Motor neuron (in vitro differentiated cells): ENCODE results near the gene ALOX15. TPM values are rescaled to one million over a fixed set of nuclear protein-coding genes. Genes with fewer than 3 reads are reported as not detected.
"Not testable (repeated sequence)": the region's sequence is repeated elsewhere in the genome, so short reads cannot be mapped to it uniquely, and the experiment has no call there.

Experiments
- ATAC-seq, 8 experiments: fragments of 200-7000 bp; cut with Tn5 transposase; replicated peaks in 6 of 8; 2 replicates each; pipeline ENCODE4 v1.8.0; 2021; ENCODE audit warnings: mild to moderate bottlenecking in 8 of 8, moderate library complexity in 8 of 8
- H3K27ac ChIP-seq, 2 donors: fragments of 250-450 bp; sonication (Bioruptor Pico); 2 replicates each; pipeline ENCODE4 v1.9.0; 2021; ENCODE audit warnings: antibody characterized with exemption in 2 of 2, mild to moderate bottlenecking in 2 of 2, moderate library complexity in 1 of 2
- H3K4me1 ChIP-seq, 2 donors: fragments of 250-450 bp; sonication (Bioruptor Pico); replicated peaks in 1 of 2; 2 replicates each; pipeline ENCODE4 v1.6.1; 2021; ENCODE audit warnings: antibody characterized with exemption in 2 of 2, mild to moderate bottlenecking in 2 of 2, moderate library complexity in 1 of 2
- H3K4me3 ChIP-seq, 5 donors: fragments of 250-450 bp; sonication (Bioruptor Pico); 2 replicates each; pipeline ENCODE4 v1.9.0; 2021; ENCODE audit warnings: antibody characterized with exemption in 5 of 5, mild to moderate bottlenecking in 5 of 5, moderate library complexity in 4 of 5
- WGBS, 10 experiments: fragments of 450-650 bp; shearing (Covaris generic); methylation state at CpG; one replicate each; pipeline ENCODE4 v1.0.0; 2022; 5-methylcytosine and 5-hydroxymethylcytosine counted together
- in situ Hi-C, 9 experiments: fragments of 400-800 bp; cut with MboI; loops; one replicate each; pipeline ENCODE4 v1.15.0; 2021; ENCODE audit warnings: low sequenced_read_pairs in 9 of 9, low pct_unique_long_range_greater_than_20kb in 2 of 9; ENCODE audit not compliant: unreplicated experiment in 9 of 9
- total RNA-seq, 8 experiments: library from RNA; unstranded; fragments of 300-600 nt; gene quantifications; 2 replicates each; pipeline versions ENCODE4 v1.2.3 to v1.2.4, GENCODE V29; 2022

Gene ALOX15
- total RNA-seq, 8 experiments from 2014 or later: 0.07 to 3,411 (median 2.2) TPM; not detected in 1

DNA sequence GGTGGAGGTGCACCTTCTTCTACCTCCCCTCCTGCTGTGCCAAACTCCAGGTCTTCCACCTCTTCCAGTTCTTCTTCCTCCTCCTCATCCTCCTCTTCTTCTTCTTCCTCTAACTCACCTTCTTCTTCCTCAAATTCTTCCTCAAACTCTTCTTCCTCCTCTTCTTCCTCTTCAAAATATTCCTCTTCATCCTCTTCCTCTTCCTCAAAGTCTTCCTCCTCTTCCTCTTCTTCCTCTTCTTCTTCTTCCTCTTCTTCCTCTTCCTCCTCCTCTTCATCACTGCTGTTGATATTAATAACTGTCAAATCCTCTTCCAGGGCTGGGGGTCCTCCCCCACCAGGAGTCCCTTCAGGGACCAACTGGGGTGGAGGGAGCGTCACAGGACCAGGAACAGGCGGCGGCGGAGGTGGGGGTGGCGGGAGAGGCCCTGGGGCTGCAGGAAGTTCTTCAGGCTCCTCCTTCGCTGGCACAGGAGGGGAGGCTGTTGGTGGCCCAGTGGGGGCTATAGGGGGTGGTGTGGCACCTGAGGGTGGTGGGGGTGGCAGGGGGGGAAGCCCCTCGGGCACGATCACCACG is 30.7 kb upstream of the ALOX15 start:
- peak in 4 of 8 experiments; percentile 13 to 35 (median 24) for ATAC-seq
- no peak overlapping the region for H3K27ac ChIP-seq
- 90 to 100% (median 100%) methylated on average over 1 to 6 of the region's 9 CpGs; no CpG with 5 or more reads in 4 of the 10 experiments for WGBS, 10 experiments
- in situ Hi-C loops: no loop called here
- no peaks in the 10 kb centered on the region for H3K4me1 ChIP-seq
- H3K4me3 ChIP-seq: no peak overlapping the region

DNA sequence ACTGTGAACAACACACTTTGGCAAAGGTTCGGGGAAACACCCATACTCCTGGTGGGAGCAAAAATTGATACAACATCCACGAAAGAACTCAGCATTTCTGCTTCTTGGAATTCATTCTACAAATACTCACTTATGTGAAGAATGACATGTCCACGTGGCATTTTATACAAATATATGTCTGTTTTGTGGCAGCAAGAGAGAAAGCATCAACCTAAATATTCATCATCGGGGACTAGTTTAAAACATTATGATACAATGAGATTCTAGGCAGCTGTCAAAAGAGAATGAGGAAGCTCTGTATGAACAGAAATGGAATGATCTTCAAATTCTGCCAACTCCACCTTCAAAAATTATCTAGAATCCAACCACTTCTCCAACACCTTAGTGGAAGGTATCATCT is 25.7 kb upstream of the ALOX15 start:
- WGBS, 10 experiments: 0 to 100% (median 75%) methylated on average over 1 to 4 of the region's 4 CpGs
- ATAC-seq: peak in 2 of 8 experiments; percentile 45 to 49
- H3K4me1 ChIP-seq: no peaks in the 10 kb centered on the region
- H3K27ac ChIP-seq: no peak overlapping the region
- H3K4me3 ChIP-seq: no peak overlapping the region
- in situ Hi-C loops: no loop called here

DNA sequence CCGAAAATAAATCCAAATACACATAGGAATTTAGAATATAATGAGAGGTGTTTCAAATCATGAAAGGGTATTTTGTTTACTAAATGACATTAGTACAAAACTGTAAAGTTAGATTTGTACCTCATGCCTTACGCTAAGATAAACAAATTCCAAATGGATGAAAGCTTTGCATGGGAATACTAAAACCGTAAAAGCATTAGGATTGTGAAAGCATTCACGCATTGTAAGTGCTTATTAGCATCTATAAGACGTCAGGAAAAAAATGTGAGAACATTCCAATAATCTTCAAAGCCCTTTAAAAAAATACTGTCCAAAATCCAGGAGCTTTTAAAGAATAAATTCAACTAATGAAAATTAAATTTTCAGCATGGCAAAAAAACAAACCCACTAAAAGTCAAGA is 24.8 kb upstream of the ALOX15 start:
- Histone ChIP-seq H3K4me1 (no peaks in the 10 kb centered on the region), H3K27ac (no peak overlapping the region), H3K4me3 (no peak overlapping the region)
- in situ Hi-C loops: no loop called here
- ATAC-seq: peak in 2 of 8 experiments; percentile 17 to 35
- 17 to 85% (median 58%) methylated on average over 1 to 5 of the region's 5 CpGs for WGBS, 10 experiments

DNA sequence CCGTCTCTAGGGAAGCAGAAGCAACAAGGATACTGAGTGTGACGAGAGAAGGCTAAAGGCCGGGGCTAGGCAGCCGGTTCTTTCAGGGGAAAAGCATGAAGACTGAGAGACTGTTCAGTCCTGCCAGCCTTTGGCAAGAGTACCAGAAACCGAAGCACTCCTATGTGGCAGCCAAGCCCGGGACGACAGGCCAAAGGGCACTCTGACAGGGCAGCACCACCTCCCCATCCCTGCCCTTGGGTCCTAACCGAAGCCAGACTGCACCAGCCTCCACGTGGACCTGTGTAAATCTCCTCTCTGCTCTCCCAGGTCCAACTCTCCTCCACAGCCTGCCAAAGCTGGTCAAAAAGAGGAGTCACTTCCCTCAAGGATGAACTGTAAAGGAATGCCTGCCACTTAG is 23.5 kb upstream of the ALOX15 start:
- in situ Hi-C loops: no loop called here

DNA sequence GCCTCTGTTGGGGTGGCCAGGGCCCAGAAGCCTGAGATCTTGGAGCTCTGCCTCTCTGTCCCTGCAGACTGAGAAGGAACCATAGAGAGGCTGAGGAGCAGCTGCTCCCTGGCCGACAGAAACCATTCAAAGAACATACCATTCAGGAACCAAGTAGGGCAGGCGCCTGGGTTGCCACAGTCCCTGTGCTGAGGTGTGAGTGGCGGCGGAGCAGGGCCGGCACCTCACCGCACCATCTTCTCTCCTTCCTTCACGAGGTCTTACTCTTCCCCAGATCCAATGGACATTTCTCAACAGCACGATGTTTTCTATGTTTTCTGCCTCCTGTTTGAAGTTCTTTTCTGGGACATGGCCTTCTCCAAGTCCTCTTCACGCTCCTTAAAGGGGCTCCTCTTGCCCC is 22.8 kb upstream of the ALOX15 start:
- in situ Hi-C loops: no loop called here
- no peak for ATAC-seq
- H3K4me1 ChIP-seq: no peaks in the 10 kb centered on the region
- no peak overlapping the region for H3K27ac ChIP-seq
- WGBS, 10 experiments: 0 to 100% (median 75%) methylated on average over 1 to 4 of the region's 9 CpGs; no CpG with 5 or more reads in 5 of the 10 experiments
- no peak overlapping the region for H3K4me3 ChIP-seq

More for the DNA sequence above, 23.5 kb upstream of the ALOX15 start:
- WGBS, 10 experiments: 4 to 87% (median 65%) methylated on average over 3 to 6 of the region's 9 CpGs; no CpG with 5 or more reads in 6 of the 10 experiments
- Histone ChIP-seq H3K27ac (no peak overlapping the region), H3K4me1 (no peaks in the 10 kb centered on the region), H3K4me3 (no peak overlapping the region)
- ATAC-seq: no peak

DNA sequence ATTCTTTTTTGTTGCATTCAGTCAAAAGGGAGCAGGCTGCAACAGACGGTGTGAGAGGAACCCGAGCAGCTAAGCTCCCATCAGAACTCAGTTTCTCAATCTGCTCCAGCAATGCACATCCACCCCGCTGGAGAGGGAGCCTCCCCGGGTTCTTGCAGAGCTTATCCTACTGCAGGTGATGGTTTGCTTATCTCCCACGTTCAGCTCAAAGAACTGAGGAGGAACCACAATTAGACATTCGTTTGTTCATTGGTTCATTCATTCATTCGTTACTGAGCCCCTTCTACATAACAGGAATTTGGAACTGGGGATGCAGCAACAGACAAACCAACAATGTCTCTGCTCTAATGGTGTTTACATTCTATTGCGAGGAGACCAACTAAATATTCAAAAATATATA is 22.2 kb upstream of the ALOX15 start:
- no peak overlapping the region for H3K4me3 ChIP-seq
- WGBS, 10 experiments: 0 to 100% (median 79%) methylated on average over 1 to 6 of the region's 8 CpGs; no CpG with 5 or more reads in 3 of the 10 experiments
- H3K4me1 ChIP-seq: no peaks in the 10 kb centered on the region
- in situ Hi-C loops: no loop called here
- no peak for ATAC-seq
- H3K27ac ChIP-seq: no peak overlapping the region

DNA sequence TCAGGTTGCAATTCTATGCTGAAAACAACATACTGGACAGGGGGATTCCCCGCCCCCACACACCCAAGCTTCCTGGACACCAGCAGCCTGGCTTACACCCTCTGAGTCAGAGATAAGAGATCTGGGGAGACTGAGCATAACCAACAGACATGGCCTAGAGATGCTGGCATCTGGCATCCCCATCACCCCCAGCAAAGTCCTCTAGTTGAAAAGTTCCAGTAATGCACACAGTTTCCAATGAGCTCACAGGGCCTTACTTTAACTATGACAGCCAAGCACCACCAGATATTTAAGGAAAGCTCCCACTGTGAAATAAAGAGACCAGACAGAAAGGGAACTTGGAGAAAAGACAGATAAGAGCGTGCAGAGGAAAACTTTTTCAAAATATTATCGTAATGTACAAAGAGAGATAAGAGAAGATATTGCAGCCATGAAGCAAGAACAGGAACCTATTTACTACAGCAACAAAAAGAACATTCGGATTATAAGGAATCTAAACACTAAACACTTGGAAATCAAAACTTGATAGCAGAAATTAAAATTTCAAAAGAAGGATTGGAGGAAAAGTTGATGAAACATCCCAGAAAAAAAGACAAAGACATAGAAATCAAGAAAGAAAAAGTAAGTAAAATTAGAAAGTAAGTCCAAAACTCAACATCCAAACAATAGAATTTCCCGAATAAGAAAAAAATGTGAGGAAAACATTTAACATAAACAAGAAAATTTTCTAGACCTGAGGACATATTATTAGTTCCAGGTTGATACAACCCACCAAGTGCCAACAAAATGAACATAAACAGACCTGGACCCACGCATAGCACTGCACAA is 17.2 kb upstream of the ALOX15 start:
- in situ Hi-C loops: no loop called here
- Histone ChIP-seq H3K4me1 (no peaks in the 10 kb centered on the region), H3K27ac (no peak overlapping the region), H3K4me3 (no peak overlapping the region)
- ATAC-seq: peak in 3 of 8 experiments; percentile 62 to 80 (median 65)
- 51 to 94% (median 76%) methylated on average over 2 to 6 of the region's 6 CpGs for WGBS, 10 experiments

DNA sequence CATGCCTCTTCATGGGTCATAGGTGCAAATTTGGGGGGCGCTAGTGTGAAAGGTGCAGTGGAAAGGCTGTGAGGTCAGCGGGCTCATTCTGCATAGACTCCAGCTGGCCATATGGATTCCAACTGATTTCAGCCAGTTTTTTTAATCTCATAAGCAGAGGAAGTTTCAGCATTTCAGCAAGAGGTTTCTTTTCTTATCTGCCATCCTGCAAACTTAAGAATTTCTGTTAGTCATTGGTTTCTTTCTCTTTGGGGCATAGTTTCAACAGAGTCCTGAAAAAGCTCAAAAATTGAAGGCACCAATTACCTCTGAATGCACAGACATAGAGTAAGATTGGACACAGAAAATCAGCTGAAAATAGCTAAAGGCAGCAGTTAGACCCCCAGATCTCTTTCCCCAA is 16.2 kb upstream of the ALOX15 start:
- H3K4me3 ChIP-seq: no peak overlapping the region
- no peak for ATAC-seq
- H3K27ac ChIP-seq: no peak overlapping the region
- no peaks in the 10 kb centered on the region for H3K4me1 ChIP-seq
- WGBS, 10 experiments: 43 to 100% (median 91%) methylated on average over 1 to 2 of the region's 2 CpGs; no CpG with 5 or more reads in 5 of the 10 experiments
- in situ Hi-C loops: no loop called here

DNA sequence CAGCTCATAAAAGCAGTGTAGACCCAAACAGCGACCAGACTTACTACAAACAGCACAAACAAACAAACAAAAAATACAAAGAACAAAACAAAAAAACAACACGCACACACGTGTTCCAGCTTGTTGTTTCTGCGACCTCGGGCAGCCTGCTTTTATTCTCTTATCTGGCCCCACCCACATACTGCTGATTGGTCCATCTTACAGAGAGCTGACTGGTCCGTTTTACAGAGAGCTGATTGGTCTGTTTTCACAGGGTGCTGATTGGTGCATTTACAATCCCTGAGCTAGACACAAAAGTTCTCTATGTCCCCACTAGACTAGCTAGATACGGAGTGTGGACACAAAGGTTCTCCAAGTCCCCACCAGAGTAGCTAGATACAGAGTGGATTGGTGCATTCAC is 14.5 kb upstream of the ALOX15 start:
- 40 to 88% (median 63%) methylated on average over 1 to 6 of the region's 7 CpGs; no CpG with 5 or more reads in 4 of the 10 experiments for WGBS, 10 experiments
- not testable (repeated sequence) for ATAC-seq

DNA sequence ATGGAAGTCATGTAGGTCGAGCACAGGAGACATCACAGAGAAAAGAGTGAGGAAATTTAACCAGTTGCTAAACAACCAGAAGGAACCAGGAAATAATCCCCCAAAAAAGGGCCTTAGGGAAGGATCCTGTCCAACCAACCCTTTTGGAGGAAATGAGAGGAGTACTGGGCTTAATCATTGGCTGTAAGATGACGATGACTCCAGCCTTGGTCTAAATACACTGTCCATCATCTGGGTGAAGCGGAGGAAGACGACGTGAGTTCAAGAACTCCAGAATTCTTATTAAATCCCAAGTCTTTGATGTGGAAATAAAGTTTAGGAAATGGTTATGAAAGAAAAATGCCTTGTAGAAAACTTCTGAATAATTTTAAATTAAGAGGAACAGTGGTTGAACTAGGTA is 11.5 kb upstream of the ALOX15 start:
- 11 to 84% (median 71%) methylated on average over 2 to 5 of the region's 5 CpGs for WGBS, 10 experiments
- in situ Hi-C loops: no loop called here
- H3K4me3 ChIP-seq: no peak overlapping the region
- ATAC-seq: peak in 3 of 8 experiments; percentile 28 to 87 (median 58)
- H3K27ac ChIP-seq: no peak overlapping the region
- H3K4me1 ChIP-seq: peaks cover 0 to 13% of the 10 kb centered on the region in 2 donors

More for the DNA sequence above, 14.5 kb upstream of the ALOX15 start:
- H3K27ac ChIP-seq, H3K4me1 ChIP-seq, H3K4me3 ChIP-seq, in situ Hi-C loops: not testable (repeated sequence)

DNA sequence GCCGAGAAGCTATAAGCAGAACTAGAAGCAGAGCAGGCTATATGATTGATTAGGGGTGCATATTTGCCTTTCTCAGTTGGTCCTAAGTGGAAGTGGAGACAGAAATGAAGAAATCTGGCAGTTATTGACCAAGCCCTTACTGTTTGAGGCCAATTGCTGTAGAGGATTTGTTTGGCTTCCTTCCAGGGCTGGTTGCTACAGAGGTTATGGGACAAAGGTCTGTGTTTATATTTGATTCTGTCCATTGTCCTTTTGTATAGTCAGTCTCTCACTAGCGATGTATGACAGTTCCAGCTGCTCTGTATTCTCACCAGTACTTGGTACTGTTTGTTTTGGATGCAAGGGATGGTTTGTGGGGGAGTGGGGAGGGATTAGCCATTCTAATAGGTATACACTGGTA is 7.3 kb upstream of the ALOX15 start:
- Histone ChIP-seq H3K27ac (no peak overlapping the region), H3K4me3 (no peak overlapping the region), H3K4me1 (peaks cover 0 to 13% of the 10 kb centered on the region in 2 donors)
- in situ Hi-C loops: no loop called here
- 0 to 83% (median 42%) methylated on average over 1 to 2 of the region's 2 CpGs; no CpG with 5 or more reads in 5 of the 10 experiments for WGBS, 10 experiments
- peak in 7 of 8 experiments; percentile 14 to 97 (median 49) for ATAC-seq

DNA sequence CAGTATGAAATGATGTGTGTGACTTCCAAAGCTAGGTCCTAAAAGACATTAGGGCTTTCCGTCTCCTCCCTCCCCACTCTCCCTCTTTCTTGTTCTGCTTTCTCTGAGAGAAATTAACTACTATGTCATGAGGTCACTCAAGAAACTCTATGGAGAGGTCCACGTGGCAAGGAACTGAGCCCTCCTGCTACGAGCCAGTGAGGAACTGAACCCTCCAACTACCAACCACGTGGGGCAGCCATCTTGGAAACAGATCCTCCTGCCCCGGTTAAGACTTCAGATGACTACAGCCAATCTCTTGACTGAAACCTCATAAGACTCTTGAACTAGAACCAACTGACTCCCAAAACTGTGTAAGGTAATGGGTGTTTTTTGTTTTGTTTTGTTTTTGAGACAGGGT is 4.2 kb upstream of the ALOX15 start:
- Histone ChIP-seq H3K4me1 (peaks cover 5 to 28% of the 10 kb centered on the region in 2 donors), H3K4me3 (no peak overlapping the region), H3K27ac (no peak overlapping the region)
- in situ Hi-C loops: no loop called here
- WGBS, 10 experiments: 0 to 100% (median 67%) methylated on average over 1 to 5 of the region's 5 CpGs; no CpG with 5 or more reads in 4 of the 10 experiments
- ATAC-seq: no peak

DNA sequence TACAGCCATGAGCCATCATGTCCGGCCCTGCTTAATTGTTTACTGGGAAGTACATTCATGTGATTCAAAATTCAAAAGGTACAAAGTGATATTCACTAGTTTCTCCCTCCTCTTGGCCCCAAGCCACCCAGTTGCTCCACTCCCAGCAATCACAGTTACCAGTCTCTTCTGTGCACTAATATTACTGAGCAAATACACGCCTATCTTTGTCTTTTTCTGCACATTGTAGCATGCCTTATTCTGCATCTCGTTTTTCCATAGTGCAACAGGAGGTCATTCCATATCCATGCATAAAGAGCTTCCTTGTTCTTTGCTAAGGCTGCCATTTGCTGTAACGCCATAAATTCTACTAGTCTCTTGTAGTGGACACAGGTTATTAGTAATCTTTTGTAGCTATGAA is 2.2 kb upstream of the ALOX15 start:
- 0 to 79% (median 48%) methylated on average over 1 to 4 of the region's 4 CpGs; no CpG with 5 or more reads in 2 of the 10 experiments for WGBS, 10 experiments
- in situ Hi-C loops: no loop called here
- Histone ChIP-seq H3K4me3 (no peak overlapping the region), H3K4me1 (peaks cover 5 to 23% of the 10 kb centered on the region in 2 donors), H3K27ac (no peak overlapping the region)
- peak in 3 of 8 experiments; percentile 48 to 76 (median 68) for ATAC-seq
